A549 treated with ZK216348 at 1 μM for 4 hours (cell line): ENCODE results near the gene ZNF618. TPM values are rescaled to one million over a fixed set of nuclear protein-coding genes. Genes with fewer than 3 reads are reported as not detected.

Experiments used
- total RNA-seq: library from RNA; stranded (reverse); fragments of 200-300 nt; extraction: Qiagen RNA extraction; gene quantifications from 5 replicates; pipeline ENCODE4 v1.2.3, GENCODE V29; 2022; ENCODE audit warnings: low read depth

ZNF618 gene
- total RNA-seq, result 7.4 to 12.2 TPM (median 10.8 TPM) in 5 replicates

GRCh38 chr9:113876151-113876992, at the start of gene ZNF618:
ZNF618 (plus strand) TSS chr9:113876309; CDS start chr9:113876381, 72 bp downstream.

GRCh38 chr9:114078021-114078780, 202.1 kb downstream of the ZNF618 start, which contains the start of gene AMBP:
AMBP (minus strand) TSS chr9:114078300; CDS start chr9:114078209, 91 bp downstream.

GRCh38 chr9:114098936-114099668, 223.0 kb downstream of the ZNF618 start, which contains the start of gene KIF12:
KIF12 (minus strand) TSS chr9:114099292; CDS start chr9:114099276, 16 bp downstream.

Other genes with a start within 250 kb of the ZNF618 start
- 6.1 to 9.0 TPM (median 6.5 TPM) in 5 replicates for gene AMBP, start 202.0 kb downstream of the ZNF618 start, total RNA-seq
- gene KIF12, start 223.0 kb downstream of the ZNF618 start, total RNA-seq, result 0.97 to 2.3 TPM (median 1.6 TPM) in 5 replicates